HepG2 (cell line): Measurements from ENCODE around the gene EPO. TPM values are rescaled to one million over a fixed set of nuclear protein-coding genes. Genes with fewer than 3 reads are reported as not detected.

Experiments used
- ATF2 ChIP-seq: sonication (generic); formaldehyde crosslinking; IDR thresholded peaks from 2 replicates; pipeline ENCODE4 v1.4.0; 2020; ENCODE audit warnings: missing genetic modification reagents
- FOXK2 ChIP-seq: fragments of 450-650 bp; IDR thresholded peaks from 2 replicates; pipeline ENCODE4 v1.6.1; 2016
- GATAD1 ChIP-seq: IDR thresholded peaks from 2 replicates; pipeline ENCODE4 v1.6.1; 2016; ENCODE audit warnings: missing genetic modification reagents, missing compliant biosample characterization
- IRX3 ChIP-seq: sonication (generic); formaldehyde crosslinking; IDR thresholded peaks from 2 replicates; pipeline ENCODE4 v1.8.1; 2023; ENCODE audit warnings: mild to moderate bottlenecking, low read depth, missing genetic modification reagents, borderline replicate concordance
- KLF11 ChIP-seq: IDR thresholded peaks from 2 replicates; pipeline ENCODE4 v1.6.1; 2016; ENCODE audit warnings: missing compliant biosample characterization
- MBNL3 ChIP-seq: fragments of 250-450 bp; sonication (Bioruptor Pico); conservative IDR thresholded peaks from 2 replicates; pipeline ENCODE4 v1.8.0; 2022; ENCODE audit warnings: mild to moderate bottlenecking, inconsistent platforms
- RBAK ChIP-seq: sonication (generic); formaldehyde crosslinking; IDR thresholded peaks from 2 replicates; pipeline ENCODE4 v1.5.1; 2020; ENCODE audit warnings: mild to moderate bottlenecking, missing genetic modification reagents
- YEATS2 ChIP-seq: sonication (generic); formaldehyde crosslinking; IDR thresholded peaks from 2 replicates; pipeline ENCODE4 v1.4.0; 2020; ENCODE audit warnings: missing genetic modification reagents, borderline replicate concordance
- ZBTB49 ChIP-seq: sonication (generic); formaldehyde crosslinking; IDR thresholded peaks from 2 replicates; pipeline ENCODE4 v1.4.0; 2020; ENCODE audit warnings: missing genetic modification reagents, borderline replicate concordance
- ZNF205 ChIP-seq: IDR thresholded peaks from 2 replicates; pipeline ENCODE4 v1.6.1; 2018; ENCODE audit warnings: missing biosample characterization, missing genetic modification reagents
- ZNF263 ChIP-seq: sonication (generic); formaldehyde crosslinking; IDR thresholded peaks from 2 replicates; pipeline ENCODE4 v1.4.0; 2020; ENCODE audit warnings: missing genetic modification reagents
- ZNF33B ChIP-seq: sonication (generic); formaldehyde crosslinking; IDR thresholded peaks from 2 replicates; pipeline ENCODE4 v1.5.1; 2020; ENCODE audit warnings: mild to moderate bottlenecking, missing genetic modification reagents
- ZNF343 ChIP-seq: sonication (generic); formaldehyde crosslinking; IDR thresholded peaks from 2 replicates; pipeline ENCODE4 v1.4.0; 2020; ENCODE audit warnings: mild to moderate bottlenecking, missing genetic modification reagents
- ZNF44 ChIP-seq: sonication (generic); formaldehyde crosslinking; IDR thresholded peaks from 2 replicates; pipeline ENCODE4 v1.5.1; 2020; ENCODE audit warnings: mild to moderate bottlenecking, missing genetic modification reagents
- polyA plus RNA-seq, 8 experiments: library from polyadenylated mRNA; depleted of rRNA in 3 of 8; stranded (reverse) in 7 of 8; unstranded in 1 of 8; fragments of >200 nt; fragmentation: Illumina TruSeq in 4 of 8; extraction: Trizol in 4 of 8; gene quantifications; 2 replicates each; pipeline versions ENCODE4 v1.2.1 to v1.2.3, GENCODE V29; 2011 to 2016; ENCODE audit warnings: low read depth in 4 of 8, missing spikeins in 1 of 8, mixed read lengths in 1 of 8; ENCODE audit not compliant: insufficient read depth in 1 of 8
- total RNA-seq, 5 experiments: library from RNA; depleted of rRNA; stranded (reverse); fragments of >200 nt; fragmentation: Illumina TruSeq; extraction: Trizol; gene quantifications; 2 replicates each; pipeline ENCODE4 v1.2.3, GENCODE V29; 2016; ENCODE audit warnings: low read depth in 1 of 5
- TF ChIP-seq, protein P1 (sequence below): sonication (generic); formaldehyde crosslinking; IDR thresholded peaks from 2 replicates; pipeline ENCODE4 v1.5.0; 2020; ENCODE audit warnings: mild to moderate bottlenecking, missing genetic modification reagents, borderline replicate concordance
- TF ChIP-seq, protein P2 (sequence below): sonication (generic); formaldehyde crosslinking; IDR thresholded peaks from 2 replicates; pipeline ENCODE4 v1.8.1; 2023; ENCODE audit warnings: mild to moderate bottlenecking, missing genetic modification reagents
- TF ChIP-seq, protein P3 (sequence below): sonication (generic); formaldehyde crosslinking; IDR thresholded peaks from 2 replicates; pipeline ENCODE4 v1.8.0; 2022; ENCODE audit warnings: mild to moderate bottlenecking, missing genetic modification reagents, borderline replicate concordance
- TF ChIP-seq, protein P4 (sequence below): sonication (generic); formaldehyde crosslinking; IDR thresholded peaks from 2 replicates; pipeline ENCODE4 v1.8.0; 2022; ENCODE audit warnings: missing genetic modification reagents, mild to moderate bottlenecking, inconsistent platforms, borderline replicate concordance

Gene EPO
- total and polyA plus RNA-seq, 2 of the 13 experiments (the other 11 are each of a cell fraction or from before 2014, with no cell fraction given), result 10.3 to 25.7 TPM

DNA sequence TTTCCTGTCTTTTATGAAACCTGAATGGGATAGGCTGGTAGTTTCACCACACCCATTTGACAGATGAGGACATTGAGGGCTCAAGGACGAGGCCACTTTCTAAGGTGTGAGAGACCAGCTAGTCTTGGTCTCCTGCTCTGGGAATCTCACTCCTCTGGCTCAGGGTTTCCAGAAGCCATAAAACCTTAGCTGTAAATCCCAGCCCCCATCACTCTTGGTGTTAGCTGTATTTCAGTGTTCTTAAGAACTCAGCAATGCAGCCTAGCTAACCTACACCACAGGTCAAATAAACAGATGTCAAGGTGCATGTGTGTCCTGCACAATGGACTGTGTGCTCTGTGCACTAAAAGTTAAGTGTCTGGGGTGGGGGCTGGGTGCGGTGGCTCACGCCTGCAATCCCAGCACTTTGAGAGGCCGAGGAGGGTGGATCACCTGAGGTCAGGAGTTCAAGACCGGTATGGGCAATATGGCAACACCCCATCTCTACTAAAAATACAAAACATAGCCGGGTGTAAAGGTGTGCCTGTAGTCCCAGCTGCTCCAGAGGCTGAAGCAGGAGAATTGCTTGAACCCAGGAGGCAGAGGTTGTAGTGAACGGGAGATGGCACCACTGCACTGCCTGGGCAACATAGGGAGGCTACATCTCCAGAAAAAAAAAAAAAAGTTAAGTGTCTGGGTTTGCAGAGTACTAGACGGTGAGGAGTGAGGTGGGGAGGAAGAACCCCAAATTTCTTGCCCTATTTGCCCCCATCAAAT, 567 bp upstream of the EPO start (continued):
- TF ChIP-seq, protein P1, sequence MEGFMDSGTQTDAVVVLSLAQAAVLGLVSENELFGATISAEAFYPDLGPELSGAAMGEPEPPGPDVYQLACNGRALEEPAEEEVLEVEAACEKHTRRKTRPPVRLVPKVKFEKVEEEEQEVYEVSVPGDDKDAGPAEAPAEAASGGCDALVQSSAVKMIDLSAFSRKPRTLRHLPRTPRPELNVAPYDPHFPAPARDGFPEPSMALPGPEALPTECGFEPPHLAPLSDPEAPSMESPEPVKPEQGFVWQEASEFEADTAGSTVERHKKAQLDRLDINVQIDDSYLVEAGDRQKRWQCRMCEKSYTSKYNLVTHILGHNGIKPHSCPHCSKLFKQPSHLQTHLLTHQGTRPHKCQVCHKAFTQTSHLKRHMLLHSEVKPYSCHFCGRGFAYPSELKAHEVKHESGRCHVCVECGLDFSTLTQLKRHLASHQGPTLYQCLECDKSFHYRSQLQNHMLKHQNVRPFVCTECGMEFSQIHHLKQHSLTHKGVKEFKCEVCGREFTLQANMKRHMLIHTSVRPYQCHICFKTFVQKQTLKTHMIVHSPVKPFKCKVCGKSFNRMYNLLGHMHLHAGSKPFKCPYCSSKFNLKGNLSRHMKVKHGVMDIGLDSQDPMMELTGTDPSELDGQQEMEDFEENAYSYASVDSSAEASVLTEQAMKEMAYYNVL, result peak; percentile 58; the same call in 1 of the 2 replicates
- TF ChIP-seq KLF11 (peak; percentile 42; the same call in 1 of the 2 replicates), ZNF44 (no peak), IRX3 (CRISPR knock-in tag) (0 out of 2 replicates have a peak, but pooled peaks have one; percentile 23), ZBTB49 (CRISPR knock-in tag) (no peak), FOXK2 (no peak), RBAK (CRISPR knock-in tag) (no peak), ZNF343 (CRISPR knock-in tag) (no peak), ZNF263 (CRISPR knock-in tag) (0 out of 2 replicates have a peak, but pooled peaks have one; percentile 61), ZNF33B (CRISPR knock-in tag) (no peak), ZNF205 (CRISPR knock-in tag) (peak; percentile 68; the same call in 1 of the 2 replicates), ATF2 (0 out of 2 replicates have a peak, but pooled peaks have one; percentile 35), GATAD1 (peak; percentile 57; the same call in 1 of the 2 replicates), MBNL3 (no peak), YEATS2 (CRISPR knock-in tag) (peak; percentile 28; the same call in 1 of the 2 replicates)
- TF ChIP-seq, protein P2, sequence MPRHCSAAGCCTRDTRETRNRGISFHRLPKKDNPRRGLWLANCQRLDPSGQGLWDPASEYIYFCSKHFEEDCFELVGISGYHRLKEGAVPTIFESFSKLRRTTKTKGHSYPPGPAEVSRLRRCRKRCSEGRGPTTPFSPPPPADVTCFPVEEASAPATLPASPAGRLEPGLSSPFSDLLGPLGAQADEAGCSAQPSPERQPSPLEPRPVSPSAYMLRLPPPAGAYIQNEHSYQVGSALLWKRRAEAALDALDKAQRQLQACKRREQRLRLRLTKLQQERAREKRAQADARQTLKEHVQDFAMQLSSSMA, result peak; percentile 69; the same call in 1 of the 2 replicates
- TF ChIP-seq, protein P3, sequence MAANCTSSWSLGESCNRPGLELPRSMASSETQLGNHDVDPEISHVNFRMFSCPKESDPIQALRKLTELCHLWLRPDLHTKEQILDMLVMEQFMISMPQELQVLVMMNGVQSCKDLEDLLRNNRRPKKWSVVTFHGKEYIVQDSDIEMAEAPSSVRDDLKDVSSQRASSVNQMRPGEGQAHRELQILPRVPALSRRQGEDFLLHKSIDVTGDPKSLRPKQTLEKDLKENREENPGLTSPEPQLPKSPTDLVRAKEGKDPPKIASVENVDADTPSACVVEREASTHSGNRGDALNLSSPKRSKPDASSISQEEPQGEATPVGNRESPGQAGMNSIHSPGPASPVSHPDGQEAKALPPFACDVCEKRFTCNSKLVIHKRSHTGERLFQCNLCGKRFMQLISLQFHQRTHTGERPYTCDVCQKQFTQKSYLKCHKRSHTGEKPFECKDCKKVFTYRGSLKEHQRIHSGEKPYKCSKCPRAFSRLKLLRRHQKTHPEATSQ (CRISPR knock-in tag), result peak; percentile 71; the same call in 1 of the 2 replicates
- TF ChIP-seq, protein P4, sequence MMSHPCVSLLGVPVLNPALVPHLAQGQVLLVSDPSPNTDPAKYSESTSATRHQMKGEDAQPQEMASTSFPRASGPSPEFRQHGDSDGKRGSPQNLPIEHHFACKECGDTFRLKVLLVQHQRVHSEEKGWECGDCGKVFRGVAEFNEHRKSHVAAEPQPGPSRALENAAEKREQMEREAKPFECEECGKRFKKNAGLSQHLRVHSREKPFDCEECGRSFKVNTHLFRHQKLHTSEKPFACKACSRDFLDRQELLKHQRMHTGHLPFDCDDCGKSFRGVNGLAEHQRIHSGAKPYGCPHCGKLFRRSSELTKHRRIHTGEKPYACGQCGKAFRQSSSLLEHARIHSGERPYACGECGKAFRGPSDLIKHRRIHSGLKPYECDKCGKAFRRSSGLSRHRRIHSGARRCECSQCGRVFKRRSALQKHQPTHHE, result peak; percentile 86
